Activated naive CD4-positive, alpha-beta T cell treated with anti-CD3 and anti-CD28 coated beads, Interleukin-2, amount 50 U/mL, for 72 hours (primary cell): ENCODE results near the gene NUDCD3. TPM values are rescaled to one million over a fixed set of nuclear protein-coding genes. Genes with fewer than 3 reads are reported as not detected.

Experiments used
- ATAC-seq, 2 donors: fragments of 150-1000 bp; cut with Tn5 transposase; 2 replicates each; pipeline ENCODE4 v1.10.0; 2021; ENCODE audit warnings: mild to moderate bottlenecking in 2 of 2, moderate library complexity in 2 of 2
- DNase-seq, 2 donors: peaks; one replicate each; pipeline ENCODE4 v3.0.0; 2021 to 2022; ENCODE audit warnings: low spot score in 2 of 2
- H3K27ac Mint-ChIP-seq, 2 donors: one replicate each; pipeline ENCODE4 v1.8.0; 2022; ENCODE audit warnings: mild to moderate bottlenecking in 2 of 2, mixed read lengths in 2 of 2
- H3K36me3 Mint-ChIP-seq, 2 donors: one replicate each; pipeline ENCODE4 v1.8.0; 2022; ENCODE audit warnings: mixed read lengths in 2 of 2
- H3K9me3 Mint-ChIP-seq, 2 donors: one replicate each; pipeline ENCODE4 v1.8.0; 2022; ENCODE audit warnings: mixed read lengths in 2 of 2
- total RNA-seq, 2 donors: library from RNA; stranded (reverse); gene quantifications; one replicate each; pipeline ENCODE4 v1.2.3, GENCODE V29; 2022

NUDCD3 gene
- total RNA-seq, 2 donors from 2014 or later: 87.9 to 112 TPM

DNA sequence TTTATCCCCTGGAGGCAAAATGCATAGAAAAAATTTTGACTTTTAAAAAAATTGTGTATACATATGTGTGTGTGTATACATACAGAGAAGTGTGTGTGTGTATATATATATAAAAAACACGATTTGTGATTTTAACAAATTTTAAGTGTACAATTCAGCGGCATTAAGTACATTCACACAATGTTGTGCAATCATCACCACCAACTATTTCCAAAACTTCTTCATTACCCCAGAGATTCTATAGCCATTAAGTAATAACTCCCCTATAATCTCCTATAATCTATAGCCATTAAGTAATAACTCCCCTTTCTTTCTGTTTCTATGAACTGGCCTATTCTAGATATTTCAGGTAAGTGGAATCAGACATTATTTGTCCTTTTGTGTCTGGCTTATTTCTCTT, 144.4 kb downstream of the NUDCD3 start:
- Mint-ChIP-seq H3K36me3 (peaks cover 0 to 4% of the 10 kb centered on the region in 2 donors), H3K27ac (no peak overlapping the region), H3K9me3 (peaks cover 0 to 6% of the 10 kb centered on the region in 2 donors)
- DNase-seq: no peak
- ATAC-seq: no peak

- Mint-ChIP-seq H3K36me3 (peaks cover 0 to 2% of the 10 kb centered on the region in 2 donors), H3K9me3 (peaks cover 9% of the 10 kb centered on the region in 2 donors), H3K27ac (no peak overlapping the region)
- DNase-seq (no peak), ATAC-seq (no peak)
Measured at GRCh38 chr7:44341401-44341800, 149.1 kb downstream of the NUDCD3 start.

GRCh38 chr7:44338600-44338999, 151.9 kb downstream of the NUDCD3 start:
- Mint-ChIP-seq H3K27ac (no peak overlapping the region), H3K9me3 (peaks cover 16 to 17% of the 10 kb centered on the region in 2 donors), H3K36me3 (peaks cover 0 to 12% of the 10 kb centered on the region in 2 donors)
- ATAC-seq: no peak
- DNase-seq: no peak

DNA sequence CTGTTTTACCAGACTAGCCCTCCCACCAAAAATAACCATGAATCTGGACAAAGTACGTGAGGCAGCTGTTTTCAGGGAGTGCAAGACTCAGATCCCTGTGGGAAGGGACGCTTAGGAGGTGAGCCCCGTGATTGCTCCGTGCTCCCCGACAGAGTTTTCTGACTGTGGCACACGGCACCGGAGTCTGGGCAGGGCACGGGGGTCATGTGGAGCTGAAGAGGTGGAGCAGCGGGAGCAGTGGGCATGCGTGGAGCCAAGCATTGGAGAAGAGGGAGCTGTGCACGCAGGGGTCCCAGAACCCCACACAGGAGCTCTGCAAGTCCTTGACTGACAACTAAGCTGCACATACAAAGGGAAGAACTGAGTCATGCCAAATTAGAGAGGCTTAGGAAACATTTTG, 154.0 kb downstream of the NUDCD3 start:
- Mint-ChIP-seq H3K36me3 (peaks cover 0 to 12% of the 10 kb centered on the region in 2 donors), H3K9me3 (peaks cover 16 to 17% of the 10 kb centered on the region in 2 donors), H3K27ac (no peak overlapping the region)
- DNase-seq (no peak), ATAC-seq (no peak)

GRCh38 chr7:44335184-44335583, 155.3 kb downstream of the NUDCD3 start:
- H3K27ac Mint-ChIP-seq: no peak overlapping the region
- DNase-seq: no peak
- peaks cover 16 to 17% of the 10 kb centered on the region in 2 donors for H3K9me3 Mint-ChIP-seq
- no peak for ATAC-seq
- H3K36me3 Mint-ChIP-seq: peaks cover 0 to 12% of the 10 kb centered on the region in 2 donors

DNA sequence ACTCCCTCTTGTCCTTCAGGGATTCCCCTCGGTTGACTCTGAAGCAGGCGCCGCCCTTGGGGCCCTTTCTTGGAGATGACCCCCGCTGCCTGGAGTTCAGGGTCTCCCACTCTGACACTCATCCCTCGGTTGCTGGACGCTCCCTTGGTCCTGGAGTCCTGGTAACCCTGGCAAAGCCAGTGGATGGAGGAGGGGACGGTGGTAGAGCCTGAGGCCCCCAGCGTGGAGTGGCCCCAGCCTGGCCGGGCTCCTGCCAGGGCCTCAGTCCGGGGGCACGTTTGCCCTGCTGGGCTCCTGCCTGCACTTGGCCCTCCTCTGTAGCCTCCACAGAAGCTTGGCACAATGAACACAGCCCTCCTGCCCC, 155.7 kb downstream of the NUDCD3 start:
- Mint-ChIP-seq H3K9me3 (peaks cover 16 to 17% of the 10 kb centered on the region in 2 donors), H3K36me3 (peaks cover 0 to 12% of the 10 kb centered on the region in 2 donors)
- DNase-seq: no peak

DNA sequence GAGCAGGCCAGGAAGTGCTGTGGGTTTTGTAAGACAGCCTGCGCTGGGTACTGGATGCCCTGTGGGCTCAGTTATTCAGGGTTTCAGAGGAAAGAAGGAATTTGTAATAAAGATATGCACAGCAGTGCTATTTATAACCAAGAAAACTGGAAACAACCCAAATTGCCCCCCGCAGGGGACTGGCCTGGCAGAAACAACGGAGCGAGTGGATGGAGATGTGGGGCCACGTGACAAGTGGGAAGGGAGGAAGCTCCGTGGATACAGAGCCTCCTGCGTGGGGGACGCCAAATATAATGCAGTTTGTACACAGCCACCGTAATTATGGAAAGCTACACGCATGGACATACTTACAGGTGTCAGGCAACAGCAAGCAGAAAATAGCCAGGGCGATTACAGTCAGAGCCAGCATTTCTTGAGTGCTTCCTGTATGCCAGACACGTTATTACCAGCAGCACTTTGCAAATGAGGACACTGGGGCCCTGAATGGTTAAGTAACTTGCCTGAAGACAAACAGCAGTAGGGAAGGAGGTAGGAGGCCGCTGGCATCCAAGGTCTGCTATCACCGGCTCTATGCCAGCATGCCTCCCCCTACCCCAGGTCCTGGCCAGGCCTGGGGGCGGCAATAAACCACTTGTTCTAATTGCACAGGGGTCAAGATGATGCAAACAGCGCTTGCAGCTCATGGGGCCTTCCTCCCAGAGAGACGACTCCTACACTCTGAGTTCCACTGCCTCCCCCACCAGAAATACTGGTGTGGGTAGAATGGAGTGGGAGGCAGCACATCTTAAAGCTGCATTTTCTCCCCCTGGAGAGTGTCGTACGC, 156.3 kb downstream of the NUDCD3 start:
- no peak overlapping the region for H3K27ac Mint-ChIP-seq
- no peak for ATAC-seq
- DNase-seq: no peak
- peaks cover 0 to 12% of the 10 kb centered on the region in 2 donors for H3K36me3 Mint-ChIP-seq
- peaks cover 16 to 17% of the 10 kb centered on the region in 2 donors for H3K9me3 Mint-ChIP-seq

More for the DNA sequence above, 155.7 kb downstream of the NUDCD3 start:
- no peak overlapping the region for H3K27ac Mint-ChIP-seq
- ATAC-seq: no peak

DNA sequence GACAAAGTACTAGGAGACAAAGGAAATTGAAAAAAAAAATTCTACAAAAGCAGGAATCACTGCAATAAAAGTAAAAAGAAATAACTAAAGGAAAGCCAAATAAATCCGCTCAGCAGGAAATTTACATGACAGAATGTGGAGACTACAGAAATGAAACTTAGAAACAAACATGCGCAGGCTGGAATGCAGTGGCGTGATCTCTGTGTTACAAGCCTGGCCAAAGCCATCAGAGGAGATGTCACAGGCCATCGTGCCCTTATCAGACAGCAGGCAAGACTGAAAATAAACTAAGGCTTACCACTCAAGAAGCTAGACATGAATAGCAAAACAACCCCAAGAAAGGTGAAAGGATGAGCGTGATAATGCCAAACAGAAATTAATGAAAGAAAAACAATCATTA, 158.8 kb downstream of the NUDCD3 start:
- Mint-ChIP-seq H3K9me3 (peaks cover 9 to 14% of the 10 kb centered on the region in 2 donors), H3K36me3 (peaks cover 0 to 12% of the 10 kb centered on the region in 2 donors), H3K27ac (peak overlapping the region in 1 of 2 donors; percentile 7)
- ATAC-seq (no peak), DNase-seq (no peak)

DNA sequence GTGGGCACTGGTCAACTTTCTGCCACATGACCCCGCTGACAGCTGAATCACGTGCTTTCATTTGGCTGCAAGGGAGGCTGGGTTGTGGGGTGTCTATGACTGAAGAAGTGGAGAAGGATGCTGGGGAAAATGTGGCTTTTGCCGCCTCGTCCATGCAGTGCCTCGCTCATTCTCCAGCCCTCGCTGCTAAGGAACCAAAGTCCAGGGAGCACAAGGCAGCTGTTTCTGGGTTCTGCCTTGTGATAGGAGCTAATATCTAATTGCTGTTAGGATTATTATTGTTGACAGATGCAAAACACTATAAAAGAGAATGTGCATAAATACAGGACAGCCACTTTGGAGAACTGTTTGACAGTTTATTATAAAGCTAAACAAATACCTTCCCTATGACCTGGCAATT, 160.1 kb downstream of the NUDCD3 start:
- no peak overlapping the region for H3K27ac Mint-ChIP-seq
- peaks cover 0 to 4% of the 10 kb centered on the region in 2 donors for H3K9me3 Mint-ChIP-seq
- peaks cover 0 to 5% of the 10 kb centered on the region in 2 donors for H3K36me3 Mint-ChIP-seq
- ATAC-seq (no peak), DNase-seq (no peak)

DNA sequence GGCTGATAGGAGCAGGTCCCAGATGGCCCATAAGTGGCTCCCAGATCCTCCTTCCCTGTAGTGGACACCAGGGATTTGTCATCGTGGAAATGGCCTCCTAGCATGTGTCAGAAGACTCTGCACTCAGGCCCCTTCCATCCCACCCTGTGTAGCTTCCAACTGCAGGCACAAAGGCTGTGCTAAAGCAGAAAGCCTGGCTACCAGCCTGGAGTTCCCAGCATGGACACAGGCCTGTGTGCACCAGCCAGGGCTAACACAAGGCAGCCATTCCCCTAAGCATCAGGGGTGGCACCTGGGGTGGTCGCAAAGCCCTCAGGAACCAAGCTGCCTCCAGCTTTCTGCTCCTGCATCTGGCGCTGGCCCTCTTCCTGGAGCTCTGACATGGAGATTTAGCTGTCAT, 160.6 kb downstream of the NUDCD3 start:
- ATAC-seq: no peak
- Mint-ChIP-seq H3K27ac (no peak overlapping the region), H3K9me3 (peaks cover 0 to 4% of the 10 kb centered on the region in 2 donors), H3K36me3 (peaks cover 0 to 5% of the 10 kb centered on the region in 2 donors)
- DNase-seq: no peak

Other genes with a start within 250 kb of the NUDCD3 start
- 1 to 10 TPM in 1 of 2 donors, under 1 TPM in 1; 0.32 to 2.1 TPM for gene CAMK2B, start 165.1 kb downstream of the NUDCD3 start, total RNA-seq
- gene NPC1L1, start 50.7 kb upstream of the NUDCD3 start, total RNA-seq: under 1 TPM; 0.06 to 0.14 TPM
- 10 to 100 TPM; 83.4 to 92.7 TPM for gene DDX56, start 83.2 kb upstream of the NUDCD3 start, total RNA-seq
- 100 to 1,000 TPM in 1 of 2 donors, 10 to 100 TPM in 1; 67.1 to 114 TPM for gene TMED4, start 91.6 kb upstream of the NUDCD3 start, total RNA-seq
- gene OGDH, start 116.0 kb upstream of the NUDCD3 start, total RNA-seq: 100 to 1,000 TPM in 1 of 2 donors, 10 to 100 TPM in 1; 53.2 to 106 TPM